ENCODE measurements around the gene IL19. TPM values are rescaled to one million over a fixed set of nuclear protein-coding genes. Genes with fewer than 3 reads are reported as not detected.
"Not testable (repeated sequence)": the region's sequence is repeated elsewhere in the genome, so short reads cannot be mapped to it uniquely, and the experiment has no call there.

Gene IL19
- total RNA-seq, 1 experiment from 2014 or later, result not detected

GRCh38 chr1:206843626-206844025 lies 73.1 kb downstream of the IL19 start:
- Histone ChIP-seq H3K4me1 (replicated peaks) (peaks cover 18% of the 10 kb centered on the region), H3K9me3 (replicated peaks) (no peaks in the 10 kb centered on the region), H3K27ac (no peak overlapping the region), H3K27me3 (replicated peaks) (no peaks in the 10 kb centered on the region), H3K36me3 (no peaks in the 10 kb centered on the region), H3K4me3 (no peak overlapping the region)
- DNase-seq (ENCODE audit: low read depth in 1 of 2, low spot score in 2 of 2), result no peak

- Histone ChIP-seq H3K27me3 (replicated peaks) (no peaks in the 10 kb centered on the region), H3K4me3 (no peak overlapping the region), H3K4me1 (replicated peaks) (no peaks in the 10 kb centered on the region), H3K27ac (no peak overlapping the region), H3K9me3 (replicated peaks) (no peaks in the 10 kb centered on the region), H3K36me3 (no peaks in the 10 kb centered on the region)
- peak in 1 of 2 experiments; percentile 18 for DNase-seq (ENCODE audit: low read depth in 1 of 2, low spot score in 2 of 2)
Measured at GRCh38 chr1:206846487-206846886, 75.9 kb downstream of the IL19 start.

GRCh38 chr1:206847337-206847834 lies 76.8 kb downstream of the IL19 start:
- DNase-seq (ENCODE audit: low read depth in 1 of 2, low spot score in 2 of 2), result no peak

GRCh38 chr1:206847946-206848345 lies 77.4 kb downstream of the IL19 start:
- Histone ChIP-seq H3K4me1 (replicated peaks) (no peaks in the 10 kb centered on the region), H3K27ac (no peak overlapping the region), H3K36me3 (no peaks in the 10 kb centered on the region), H3K4me3 (no peak overlapping the region), H3K27me3 (replicated peaks) (no peaks in the 10 kb centered on the region), H3K9me3 (replicated peaks) (no peaks in the 10 kb centered on the region)
- DNase-seq (ENCODE audit: low read depth in 1 of 2, low spot score in 2 of 2), result no peak

More at GRCh38 chr1:206847337-206847834, 76.8 kb downstream of the IL19 start:
- Histone ChIP-seq H3K27me3 (replicated peaks) (no peaks in the 10 kb centered on the region), H3K4me3 (no peak overlapping the region), H3K27ac (no peak overlapping the region), H3K4me1 (replicated peaks) (no peaks in the 10 kb centered on the region), H3K36me3 (no peaks in the 10 kb centered on the region), H3K9me3 (replicated peaks) (no peaks in the 10 kb centered on the region)

- Histone ChIP-seq H3K27me3 (replicated peaks) (no peaks in the 10 kb centered on the region), H3K36me3 (no peaks in the 10 kb centered on the region), H3K9me3 (replicated peaks) (no peaks in the 10 kb centered on the region), H3K4me3 (no peak overlapping the region), H3K4me1 (replicated peaks) (peaks cover 12% of the 10 kb centered on the region), H3K27ac (no peak overlapping the region)
- DNase-seq (ENCODE audit: low read depth in 1 of 2, low spot score in 2 of 2), result no peak
Measured at GRCh38 chr1:206850401-206850800, 79.8 kb downstream of the IL19 start.

- no peaks in the 10 kb centered on the region for H3K36me3 ChIP-seq
- no peak for DNase-seq (ENCODE audit: low read depth in 1 of 2, low spot score in 2 of 2)
- H3K27ac ChIP-seq, result no peak overlapping the region
- H3K9me3 ChIP-seq (replicated peaks), result no peaks in the 10 kb centered on the region
- no peaks in the 10 kb centered on the region for H3K27me3 ChIP-seq (replicated peaks)
- H3K4me1 ChIP-seq (replicated peaks), result peaks cover 12% of the 10 kb centered on the region
- H3K4me3 ChIP-seq, result no peak overlapping the region
Measured at GRCh38 chr1:206851341-206852010, 80.9 kb downstream of the IL19 start.

GRCh38 chr1:206852662-206853061 lies 82.1 kb downstream of the IL19 start:
- not testable (repeated sequence) for H3K4me3 ChIP-seq; H3K9me3 ChIP-seq (replicated peaks); H3K36me3 ChIP-seq; H3K27me3 ChIP-seq (replicated peaks); DNase-seq (ENCODE audit: low read depth in 1 of 2, low spot score in 2 of 2); H3K27ac ChIP-seq
- peaks cover 12% of the 10 kb centered on the region for H3K4me1 ChIP-seq (replicated peaks)

GRCh38 chr1:206853696-206854095 lies 83.1 kb downstream of the IL19 start:
- peaks cover 12% of the 10 kb centered on the region for H3K4me1 ChIP-seq (replicated peaks)
- not testable (repeated sequence) for DNase-seq (ENCODE audit: low read depth in 1 of 2, low spot score in 2 of 2); H3K27me3 ChIP-seq (replicated peaks); H3K27ac ChIP-seq; H3K4me3 ChIP-seq; H3K36me3 ChIP-seq; H3K9me3 ChIP-seq (replicated peaks)

GRCh38 chr1:206854401-206855129 lies 84.0 kb downstream of the IL19 start:
- Histone ChIP-seq H3K27ac (0 out of 2 replicates have a peak overlapping the region, but pooled peaks have one; percentile 15), H3K36me3 (no peaks in the 10 kb centered on the region), H3K4me1 (replicated peaks) (peaks cover 12% of the 10 kb centered on the region), H3K4me3 (no peak overlapping the region), H3K9me3 (replicated peaks) (no peaks in the 10 kb centered on the region), H3K27me3 (replicated peaks) (no peaks in the 10 kb centered on the region)
- peak; percentile 72 to 73 for DNase-seq (ENCODE audit: low read depth in 1 of 2, low spot score in 2 of 2)

GRCh38 chr1:206855859-206856258 lies 85.3 kb downstream of the IL19 start:
- Histone ChIP-seq H3K9me3 (replicated peaks) (no peaks in the 10 kb centered on the region), H3K4me3 (no peak overlapping the region), H3K36me3 (no peaks in the 10 kb centered on the region), H3K4me1 (replicated peaks) (peaks cover 12% of the 10 kb centered on the region), H3K27me3 (replicated peaks) (no peaks in the 10 kb centered on the region), H3K27ac (no peak overlapping the region)
- DNase-seq (ENCODE audit: low read depth in 1 of 2, low spot score in 2 of 2), result no peak

GRCh38 chr1:206856674-206857464 lies 86.3 kb downstream of the IL19 start:
- H3K27ac ChIP-seq, result no peak overlapping the region
- 0 out of 2 replicates have a peak, but pooled peaks cover 3% of the 10 kb centered on the region for H3K27me3 ChIP-seq (replicated peaks)
- no peak overlapping the region for H3K4me3 ChIP-seq
- no peaks in the 10 kb centered on the region for H3K9me3 ChIP-seq (replicated peaks)
- H3K4me1 ChIP-seq (replicated peaks), result peaks cover 12% of the 10 kb centered on the region
- no peaks in the 10 kb centered on the region for H3K36me3 ChIP-seq
- peak; percentile 39 to 41 for DNase-seq (ENCODE audit: low read depth in 1 of 2, low spot score in 2 of 2)

- Histone ChIP-seq H3K36me3 (no peaks in the 10 kb centered on the region), H3K4me1 (replicated peaks) (peaks cover 11% of the 10 kb centered on the region), H3K4me3 (no peak overlapping the region), H3K9me3 (replicated peaks) (no peaks in the 10 kb centered on the region), H3K27me3 (replicated peaks) (0 out of 2 replicates have a peak, but pooled peaks cover 3% of the 10 kb centered on the region), H3K27ac (no peak overlapping the region)
- peak in 1 of 2 experiments; percentile 15 for DNase-seq (ENCODE audit: low read depth in 1 of 2, low spot score in 2 of 2)
Measured at GRCh38 chr1:206859082-206859521, 88.5 kb downstream of the IL19 start.

- peak in 1 of 2 experiments; percentile 22 for DNase-seq (ENCODE audit: low read depth in 1 of 2, low spot score in 2 of 2)
- no peak overlapping the region for H3K4me3 ChIP-seq
- H3K36me3 ChIP-seq, result no peaks in the 10 kb centered on the region
- no peak overlapping the region for H3K27ac ChIP-seq
- H3K27me3 ChIP-seq (replicated peaks), result 0 out of 2 replicates have a peak, but pooled peaks cover 3% of the 10 kb centered on the region
- H3K4me1 ChIP-seq (replicated peaks), result peaks cover 6% of the 10 kb centered on the region
- H3K9me3 ChIP-seq (replicated peaks), result no peaks in the 10 kb centered on the region
Measured at GRCh38 chr1:206860165-206860564, 89.6 kb downstream of the IL19 start.

Data from SJSA1 (cell line).